Measurements from ENCODE around the gene RAPGEF3. TPM values are rescaled to one million over a fixed set of nuclear protein-coding genes. Genes with fewer than 3 reads are reported as not detected.

RAPGEF3 gene
- polyA plus RNA-seq, 3 donors = 0.08 to 2.5 (median 0.60) TPM

- Histone ChIP-seq H3K9me3 (replicated peaks in 1 of 2; ENCODE audit: control insufficient read depth in 1 of 2, insufficient read depth in 1 of 2, low read length in 2 of 2) (no peaks in the 10 kb centered on the region), H3K4me1 (ENCODE audit: control insufficient read depth in 1 of 2, insufficient read depth in 2 of 2, low read length in 2 of 2) (peaks cover 62 to 66% of the 10 kb centered on the region in 2 donors), H3K36me3 (replicated peaks in 1 of 2; ENCODE audit: control insufficient read depth in 1 of 2, insufficient read depth in 2 of 2, low read length in 2 of 2) (no peaks in the 10 kb centered on the region), H3K27me3 (ENCODE audit: control insufficient read depth in 2 of 2, insufficient read depth in 2 of 2, low read length in 2 of 2) (no peaks in the 10 kb centered on the region), H3K9ac (ENCODE audit: insufficient read depth, low read length, poor library complexity, severe bottlenecking) (peak overlapping the region; percentile 72), H3K4me2 (replicated peaks; ENCODE audit: extremely low read depth, low read length, poor library complexity, severe bottlenecking) (peak overlapping the region; percentile 86), H2AFZ (ENCODE audit: insufficient read depth, low read depth, low read length, poor library complexity, severe bottlenecking) (peak overlapping the region; percentile 83), H3K27ac (ENCODE audit: low read depth in 1 of 2, low read length in 2 of 2) (no peak overlapping the region), H4K20me1 (ENCODE audit: insufficient read depth, low read length) (peaks cover 44% of the 10 kb centered on the region), H3K79me2 (ENCODE audit: insufficient read depth, low read length) (peaks cover 9% of the 10 kb centered on the region), H3K4me3 (replicated peaks in 1 of 3; ENCODE audit: low read depth in 2 of 3, low read length in 3 of 3) (peak overlapping the region; percentile 41 to 79 (median 61))
- H3K4me3 Mint-ChIP-seq = peak overlapping the region; percentile 88 to 96
- H3K9me3 Mint-ChIP-seq = peaks cover 0 to 6% (median 0%) of the 10 kb centered on the region in 7 donors
- WGBS (ENCODE audit: insufficient coverage) = 15% methylated on average over 3 of the region's 14 CpGs
- peaks cover 2 to 13% (median 2%) of the 10 kb centered on the region in 3 donors for H3K27me3 Mint-ChIP-seq (ENCODE audit: low read depth in 3 of 3)
- H3K36me3 Mint-ChIP-seq = peaks cover 0 to 2% of the 10 kb centered on the region in 2 donors
- intact Hi-C loops (cut with micrococcal nuclease) = no loop called here
- no peak for DNase-seq
- peak overlapping the region in 6 of 7 donors; percentile 45 to 75 (median 59) for H3K27ac Mint-ChIP-seq
- peaks cover 54% of the 10 kb centered on the region for H3K4me1 Mint-ChIP-seq
- no peak for TF ChIP-seq CTCF (IDR thresholded peaks at IDR 0.05)
Observed at GRCh38 chr12:47773858-47774580, 15.3 kb upstream of the RAPGEF3 start.

- Histone ChIP-seq H3K9ac (ENCODE audit: insufficient read depth, low read length, poor library complexity, severe bottlenecking) (peak within 1 kb of the TSS; percentile 72), H4K20me1 (ENCODE audit: insufficient read depth, low read length) (peaks cover 36% of the 10 kb centered on the region), H3K79me2 (ENCODE audit: insufficient read depth, low read length) (peaks cover 9% of the 10 kb centered on the region), H3K27ac (ENCODE audit: low read depth in 1 of 2, low read length in 2 of 2) (no peak within 1 kb of the TSS), H3K27me3 (ENCODE audit: control insufficient read depth in 2 of 2, insufficient read depth in 2 of 2, low read length in 2 of 2) (no peaks in the 10 kb centered on the region), H3K4me2 (replicated peaks; ENCODE audit: extremely low read depth, low read length, poor library complexity, severe bottlenecking) (peak within 1 kb of the TSS; percentile 86), H3K4me3 (replicated peaks in 1 of 3; ENCODE audit: low read depth in 2 of 3, low read length in 3 of 3) (peak within 1 kb of the TSS; percentile 41 to 79 (median 61)), H3K36me3 (replicated peaks in 1 of 2; ENCODE audit: control insufficient read depth in 1 of 2, insufficient read depth in 2 of 2, low read length in 2 of 2) (no peaks in the 10 kb centered on the region), H3K9me3 (replicated peaks in 1 of 2; ENCODE audit: control insufficient read depth in 1 of 2, insufficient read depth in 1 of 2, low read length in 2 of 2) (no peaks in the 10 kb centered on the region), H2AFZ (ENCODE audit: insufficient read depth, low read depth, low read length, poor library complexity, severe bottlenecking) (peak within 1 kb of the TSS; percentile 83), H3K4me1 (ENCODE audit: control insufficient read depth in 1 of 2, insufficient read depth in 2 of 2, low read length in 2 of 2) (peaks cover 60 to 64% of the 10 kb centered on the region in 2 donors)
- H3K4me3 Mint-ChIP-seq = peak within 1 kb of the TSS; percentile 88 to 96
- peak within 1 kb of the TSS in 6 of 7 donors; percentile 45 to 82 (median 65) for H3K27ac Mint-ChIP-seq
- peaks cover 0 to 2% of the 10 kb centered on the region in 2 donors for H3K36me3 Mint-ChIP-seq
- intact Hi-C loops (cut with micrococcal nuclease) = no loop called here
- TF ChIP-seq CTCF (IDR thresholded peaks at IDR 0.05) = peak; percentile 29
- H3K9me3 Mint-ChIP-seq = peaks cover 0 to 5% (median 0%) of the 10 kb centered on the region in 7 donors
- WGBS (ENCODE audit: insufficient coverage) = under 1% methylated on average over 94 of the region's 106 CpGs
- peaks cover 53% of the 10 kb centered on the region for H3K4me1 Mint-ChIP-seq
- H3K27me3 Mint-ChIP-seq (ENCODE audit: low read depth in 3 of 3) = peaks cover 2 to 13% (median 2%) of the 10 kb centered on the region in 3 donors
- peak; percentile 34 to 65 (median 64) for DNase-seq
Observed at GRCh38 chr12:47773062-47773857, 14.6 kb upstream of the RAPGEF3 start, which contains the start of gene SLC48A1. SLC48A1 (plus strand) TSS chr12:47773238; CDS start chr12:47773305, 67 bp downstream.
